MV-4-11 (cell line): Measurements from ENCODE around the gene TRAF3IP1.
"Not testable (repeated sequence)": the region's sequence is repeated elsewhere in the genome, so short reads cannot be mapped to it uniquely, and the experiment has no call there.

Source experiments
- DNase-seq: peaks from one replicate; lab custom pipeline; 2025; lab: John Stamatoyannopoulos, UW

Gene TRAF3IP1

GRCh38 chr2:238380785-238381184 is 60.5 kb downstream of the TRAF3IP1 start:
- peak; percentile 12 for DNase-seq

- DNase-seq = peak; percentile 78
Observed at GRCh38 chr2:238381341-238382115, 61.2 kb downstream of the TRAF3IP1 start.

GRCh38 chr2:238382381-238382781 is 62.1 kb downstream of the TRAF3IP1 start:
- DNase-seq = peak; percentile 88

- no peak for DNase-seq
Observed at GRCh38 chr2:238383135-238383534, 62.8 kb downstream of the TRAF3IP1 start.

DNA sequence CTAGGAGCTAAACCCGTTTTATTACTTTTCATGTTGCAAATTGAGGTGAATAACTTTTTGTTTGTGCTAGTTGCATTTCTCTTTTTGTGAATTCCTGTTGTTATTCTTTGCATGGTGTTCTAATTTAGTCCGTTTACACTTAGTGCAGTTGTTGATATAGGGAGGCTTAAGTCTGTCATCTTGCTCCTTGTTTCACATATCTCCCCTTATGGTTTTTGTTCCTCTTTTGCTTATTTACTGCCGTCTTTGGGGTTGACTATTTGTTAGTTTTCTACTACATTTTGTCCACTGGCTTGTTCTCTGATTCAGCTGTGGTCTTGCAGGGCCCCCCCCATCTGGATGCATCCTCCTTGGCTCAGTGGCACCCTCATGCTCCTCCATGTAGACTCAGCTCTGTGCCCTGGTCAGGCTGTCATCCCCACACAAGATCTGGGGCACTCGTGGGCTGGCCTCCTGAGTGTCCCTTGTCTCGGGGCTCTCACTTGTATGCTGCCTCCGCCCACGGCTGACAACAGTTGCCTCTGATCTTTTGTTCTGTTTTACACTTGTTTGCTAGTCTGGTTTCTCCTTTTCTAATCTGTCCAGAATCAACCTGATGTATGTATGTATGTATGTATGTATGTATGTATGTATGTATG is 63.5 kb downstream of the TRAF3IP1 start:
- peak; percentile 95 for DNase-seq

GRCh38 chr2:238387332-238387731 is 67.0 kb downstream of the TRAF3IP1 start:
- DNase-seq = peak; percentile 71

GRCh38 chr2:238388794-238389193 is 68.5 kb downstream of the TRAF3IP1 start:
- DNase-seq = no peak

DNA sequence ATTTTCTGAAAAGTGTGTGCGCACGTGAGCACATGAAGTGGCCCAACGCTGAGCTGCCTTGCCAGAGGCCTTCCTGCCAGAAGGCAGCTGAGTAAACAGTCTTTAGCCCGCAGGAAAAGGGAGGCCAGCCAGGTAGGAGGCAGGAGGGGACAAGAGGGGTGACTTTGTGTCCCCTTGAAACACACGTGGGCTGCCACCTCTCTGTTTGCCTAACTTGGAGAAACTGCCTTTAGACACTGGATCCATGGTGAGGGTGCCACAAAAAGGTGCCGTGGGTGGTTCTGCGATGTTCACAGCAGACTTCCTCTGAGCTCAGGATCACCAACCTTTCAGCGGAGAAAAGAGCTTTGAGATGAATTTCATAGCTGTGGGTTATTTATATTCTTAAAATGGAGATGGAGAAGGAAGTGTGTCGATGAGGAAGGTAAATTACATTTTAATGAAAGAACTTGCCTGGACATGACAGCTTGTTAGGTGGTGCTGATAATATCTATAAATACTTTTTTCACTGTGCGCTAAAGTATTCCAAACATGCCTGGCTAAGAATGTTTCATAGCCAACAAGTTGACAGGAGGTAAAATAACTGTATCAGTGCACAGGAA is 69.8 kb downstream of the TRAF3IP1 start:
- no peak for DNase-seq

DNA sequence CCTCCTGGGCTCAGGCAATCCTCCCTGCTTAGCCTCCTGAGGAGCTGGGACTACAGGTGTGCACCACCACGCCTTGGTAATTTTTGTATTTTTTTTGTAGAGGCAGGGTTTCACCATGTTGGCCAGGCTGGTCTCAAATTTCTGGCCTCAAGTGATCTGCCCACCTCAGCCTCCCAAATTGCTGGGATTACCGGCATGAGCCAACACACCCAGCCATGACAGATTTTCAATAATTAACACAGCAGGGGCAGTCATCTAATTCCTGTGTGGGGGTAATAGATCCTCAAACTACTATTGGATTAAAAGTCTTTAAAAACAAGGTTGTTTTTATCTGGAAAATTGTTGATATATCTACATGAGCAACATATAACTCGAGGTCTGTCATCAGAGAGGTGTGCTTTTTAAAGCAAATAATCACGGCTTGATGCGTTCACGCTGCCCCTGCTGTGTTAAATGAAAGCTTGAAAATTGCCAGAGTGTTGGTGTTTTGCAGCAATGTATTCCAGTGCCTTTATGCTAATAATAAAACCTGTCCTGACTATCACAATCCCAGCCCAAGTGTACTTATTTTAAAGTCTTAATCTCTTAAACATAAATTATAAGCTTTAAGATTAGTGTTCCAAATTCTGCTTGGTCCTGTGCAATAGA is 70.8 kb downstream of the TRAF3IP1 start:
- no peak for DNase-seq

DNA sequence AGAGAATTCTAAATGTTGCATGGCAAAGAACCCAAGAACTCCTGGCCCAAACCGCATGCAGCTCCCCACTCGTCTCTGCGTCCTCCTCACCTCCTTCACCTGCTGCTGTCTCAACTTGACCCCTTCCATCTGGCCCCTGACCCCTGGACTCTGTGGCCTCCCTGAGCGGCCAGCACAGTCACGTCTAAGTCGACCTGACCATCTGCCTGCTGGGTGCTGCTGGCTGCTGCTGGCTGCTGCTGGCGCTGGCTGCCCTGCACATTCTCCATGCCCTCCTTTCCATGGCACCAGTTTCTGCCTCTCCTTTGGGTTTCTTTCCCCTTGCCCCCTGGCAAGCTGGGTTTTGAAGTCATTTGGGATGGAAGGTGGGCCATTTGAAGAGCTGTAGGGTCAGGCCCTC is 76.3 kb downstream of the TRAF3IP1 start:
- no peak for DNase-seq

GRCh38 chr2:238397356-238397755 is 77.0 kb downstream of the TRAF3IP1 start:
- no peak for DNase-seq

GRCh38 chr2:238398577-238398976 is 78.3 kb downstream of the TRAF3IP1 start:
- DNase-seq = no peak

- no peak for DNase-seq
Observed at GRCh38 chr2:238399094-238399493, 78.8 kb downstream of the TRAF3IP1 start.

- DNase-seq = no peak
Observed at GRCh38 chr2:238401551-238401950, 81.2 kb downstream of the TRAF3IP1 start.

DNA sequence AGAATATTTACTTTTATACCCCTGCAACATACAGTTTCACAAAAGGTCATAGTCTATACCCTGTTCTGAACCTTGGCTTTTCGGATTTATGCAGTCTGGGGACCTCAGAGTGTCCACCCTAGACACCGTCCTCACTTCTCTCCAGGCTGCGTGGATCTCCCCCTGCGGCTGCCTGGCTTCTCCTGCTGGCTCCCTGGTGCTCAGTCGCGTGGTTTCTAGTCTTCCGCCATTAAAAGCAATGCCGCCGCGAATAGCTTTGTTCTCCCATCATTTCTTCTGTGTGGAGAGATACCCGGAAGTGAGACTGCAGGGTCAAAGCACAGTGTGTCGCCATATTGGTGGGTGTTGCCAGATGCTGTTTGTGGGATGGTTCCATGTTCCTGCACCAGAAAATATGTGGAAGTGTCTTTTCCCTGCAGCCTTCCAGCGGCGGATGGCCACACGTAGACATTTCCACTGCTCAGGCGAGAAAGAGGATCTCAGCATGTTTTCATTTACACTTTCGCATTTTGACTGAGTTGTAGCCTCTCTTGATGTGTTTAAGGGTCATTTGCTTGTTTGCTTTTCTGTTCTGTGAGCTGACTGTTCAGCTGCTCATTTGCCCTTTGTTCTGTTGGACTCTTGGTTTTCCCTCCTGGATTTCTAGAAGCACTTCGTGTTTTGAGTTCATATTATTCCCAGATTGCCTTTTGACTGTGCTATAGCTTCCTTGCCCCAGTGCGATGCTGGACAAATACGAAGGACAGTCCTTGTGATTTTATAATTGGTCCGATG is 83.5 kb downstream of the TRAF3IP1 start:
- DNase-seq = no peak

- no peak for DNase-seq
Observed at GRCh38 chr2:238404406-238405216, 84.3 kb downstream of the TRAF3IP1 start.

DNA sequence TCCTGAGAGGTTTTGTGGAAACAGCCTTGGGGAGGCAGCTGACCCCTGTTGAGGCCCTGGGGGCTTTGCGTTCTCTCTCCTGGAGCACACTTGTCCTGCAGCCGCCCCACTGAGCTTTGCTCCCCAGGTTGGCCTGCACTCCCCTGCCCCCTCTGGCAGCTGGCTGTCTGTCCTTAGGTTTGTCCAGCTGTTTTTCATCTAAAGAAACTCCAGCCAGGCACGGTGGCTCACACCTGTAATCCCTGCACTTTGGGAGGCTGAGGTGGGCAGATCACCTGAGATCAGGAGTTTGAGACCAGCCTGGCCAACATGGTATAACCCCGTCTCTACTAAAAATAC is 84.9 kb downstream of the TRAF3IP1 start:
- DNase-seq = not testable (repeated sequence)

GRCh38 chr2:238406221-238406997 is 86.1 kb downstream of the TRAF3IP1 start:
- no peak for DNase-seq

DNA sequence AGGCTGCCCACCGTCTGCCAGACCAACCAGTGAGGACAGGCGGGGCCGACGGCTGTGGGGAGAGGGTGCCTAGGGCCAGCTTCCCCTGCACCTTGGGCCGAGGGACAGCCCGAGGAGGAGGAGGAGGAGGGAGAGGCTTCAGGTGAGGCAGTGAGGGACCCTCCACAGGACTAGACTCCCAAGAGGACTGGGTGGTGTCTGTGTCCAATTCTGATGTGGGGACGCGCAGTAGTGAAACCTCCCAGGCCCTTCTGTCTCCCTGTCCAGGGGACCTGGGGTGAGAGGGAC is 86.6 kb downstream of the TRAF3IP1 start:
- DNase-seq = no peak

GRCh38 chr2:238407566-238407965 is 87.2 kb downstream of the TRAF3IP1 start:
- DNase-seq = no peak
